Measurements from ENCODE around the gene DAZ1.
"Not testable (repeated sequence)": the region's sequence is repeated elsewhere in the genome, so short reads cannot be mapped to it uniquely, and the experiment has no call there.

The DAZ1 gene, protein sequence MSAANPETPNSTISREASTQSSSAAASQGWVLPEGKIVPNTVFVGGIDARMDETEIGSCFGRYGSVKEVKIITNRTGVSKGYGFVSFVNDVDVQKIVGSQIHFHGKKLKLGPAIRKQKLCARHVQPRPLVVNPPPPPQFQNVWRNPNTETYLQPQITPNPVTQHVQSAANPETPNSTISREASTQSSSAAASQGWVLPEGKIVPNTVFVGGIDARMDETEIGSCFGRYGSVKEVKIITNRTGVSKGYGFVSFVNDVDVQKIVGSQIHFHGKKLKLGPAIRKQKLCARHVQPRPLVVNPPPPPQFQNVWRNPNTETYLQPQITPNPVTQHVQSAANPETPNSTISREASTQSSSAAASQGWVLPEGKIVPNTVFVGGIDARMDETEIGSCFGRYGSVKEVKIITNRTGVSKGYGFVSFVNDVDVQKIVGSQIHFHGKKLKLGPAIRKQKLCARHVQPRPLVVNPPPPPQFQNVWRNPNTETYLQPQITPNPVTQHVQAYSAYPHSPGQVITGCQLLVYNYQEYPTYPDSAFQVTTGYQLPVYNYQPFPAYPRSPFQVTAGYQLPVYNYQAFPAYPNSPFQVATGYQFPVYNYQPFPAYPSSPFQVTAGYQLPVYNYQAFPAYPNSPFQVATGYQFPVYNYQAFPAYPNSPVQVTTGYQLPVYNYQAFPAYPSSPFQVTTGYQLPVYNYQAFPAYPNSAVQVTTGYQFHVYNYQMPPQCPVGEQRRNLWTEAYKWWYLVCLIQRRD

DNA sequence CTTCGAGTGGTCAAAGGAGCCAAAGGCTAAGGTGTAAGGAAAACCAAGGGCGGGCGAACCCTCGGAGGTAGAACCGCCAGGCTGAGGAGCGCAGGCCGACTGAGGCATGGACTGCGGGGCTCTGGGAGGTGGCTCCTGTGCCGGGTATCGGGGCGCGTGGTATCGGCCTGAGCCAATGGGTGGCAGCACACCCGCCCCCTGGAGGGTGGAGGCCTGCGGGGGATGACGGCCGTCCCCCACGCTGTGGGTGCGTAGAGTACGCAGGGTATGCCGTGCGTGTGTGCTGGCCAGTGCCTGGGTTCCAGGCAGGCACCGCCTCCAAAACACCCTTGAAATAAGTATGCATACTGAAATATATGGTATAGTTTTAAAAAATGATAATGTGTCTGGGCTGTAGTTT is at the start of gene DAZ1:
DAZ1 (minus strand) TSS at position 101 of the 400 bp plus-strand sequence. CDS start 208 bp downstream, outside the sequence.
- DNase-seq (ENCODE audit: low read depth in 2 of 2), result not testable (repeated sequence)

GRCh38 chrY:23219233-23219632 is 20.4 kb upstream of the DAZ1 start, which contains the start of gene DAZ2:
TSS of gene DAZ2 (plus strand) at chrY:23219533. CDS start at chrY:23219741, 208 bp downstream.
- DNase-seq (ENCODE audit: low read depth in 2 of 2), result not testable (repeated sequence)

- not testable (repeated sequence) for DNase-seq (ENCODE audit: low read depth in 2 of 2)
Observed at GRCh38 chrY:23210681-23211080, 11.9 kb upstream of the DAZ1 start.

GRCh38 chrY:23209802-23210495 is 11.1 kb upstream of the DAZ1 start:
- not testable (repeated sequence) for DNase-seq (ENCODE audit: low read depth in 2 of 2)

GRCh38 chrY:23207455-23207854 is 8.6 kb upstream of the DAZ1 start:
- not testable (repeated sequence) for DNase-seq (ENCODE audit: low read depth in 2 of 2)

Data from activated CD4-positive, alpha-beta T cell treated with anti-CD3 and anti-CD28 coated beads for 24 hours (primary cell).